Lower leg skin (tissue), 3 donors: Measurements from ENCODE around the gene OR13C9.

Experiments
- POLR2A ChIP-seq, 2 donors: fragments of 450-650 bp; IDR thresholded peaks; one replicate each; pipeline ENCODE4 v1.6.1; 2016 to 2017; ENCODE audit warnings: antibody characterized with exemption in 2 of 2, mild to moderate bottlenecking in 1 of 2, moderate library complexity in 1 of 2
- TF ChIP-seq, protein P1 (sequence below), 3 donors: fragments of 450-650 bp; IDR thresholded peaks; one replicate each; pipeline ENCODE4 v1.5.1; 2016; ENCODE audit warnings: antibody characterized with exemption in 3 of 3, mild to moderate bottlenecking in 3 of 3, moderate library complexity in 2 of 3

GRCh38 chr9:104635456-104635855, 17.5 kb upstream of the OR13C9 start:
- TF ChIP-seq, protein P1, sequence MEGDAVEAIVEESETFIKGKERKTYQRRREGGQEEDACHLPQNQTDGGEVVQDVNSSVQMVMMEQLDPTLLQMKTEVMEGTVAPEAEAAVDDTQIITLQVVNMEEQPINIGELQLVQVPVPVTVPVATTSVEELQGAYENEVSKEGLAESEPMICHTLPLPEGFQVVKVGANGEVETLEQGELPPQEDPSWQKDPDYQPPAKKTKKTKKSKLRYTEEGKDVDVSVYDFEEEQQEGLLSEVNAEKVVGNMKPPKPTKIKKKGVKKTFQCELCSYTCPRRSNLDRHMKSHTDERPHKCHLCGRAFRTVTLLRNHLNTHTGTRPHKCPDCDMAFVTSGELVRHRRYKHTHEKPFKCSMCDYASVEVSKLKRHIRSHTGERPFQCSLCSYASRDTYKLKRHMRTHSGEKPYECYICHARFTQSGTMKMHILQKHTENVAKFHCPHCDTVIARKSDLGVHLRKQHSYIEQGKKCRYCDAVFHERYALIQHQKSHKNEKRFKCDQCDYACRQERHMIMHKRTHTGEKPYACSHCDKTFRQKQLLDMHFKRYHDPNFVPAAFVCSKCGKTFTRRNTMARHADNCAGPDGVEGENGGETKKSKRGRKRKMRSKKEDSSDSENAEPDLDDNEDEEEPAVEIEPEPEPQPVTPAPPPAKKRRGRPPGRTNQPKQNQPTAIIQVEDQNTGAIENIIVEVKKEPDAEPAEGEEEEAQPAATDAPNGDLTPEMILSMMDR (IDR thresholded peaks at IDR 0.05), result no peak
- no peak for TF ChIP-seq POLR2A (IDR thresholded peaks at IDR 0.05)
